Natural killer cell (primary cell): ENCODE measurements around the gene RPSA. TPM values are rescaled to one million over a fixed set of nuclear protein-coding genes. Genes with fewer than 3 reads are reported as not detected.

Experiments used
- ATAC-seq, 3 donors: fragments of 150-1000 bp in 2 of 3; fragments of 200-7000 bp in 1 of 3; cut with Tn5 transposase; 1 replicate in 1 of 3; 2 replicates in 2 of 3; pipeline ENCODE4 v1.10.0; 2021; ENCODE audit warnings: mild to moderate bottlenecking in 2 of 3, moderate library complexity in 2 of 3
- DNase-seq, 2 donors: peaks; one replicate each; pipeline versions ENCODE4 v3.0.0 to v3.0.0-alpha.2; 2013 to 2021; ENCODE audit warnings: mixed read lengths in 1 of 2
- H3K27ac ChIP-seq: one replicate; pipeline ENCODE4 v1.5.1; 2013; ENCODE audit warnings: mild to moderate bottlenecking, low read length
- H3K27me3 ChIP-seq: one replicate; pipeline ENCODE4 v1.6.1; 2013; ENCODE audit warnings: low read length; ENCODE audit not compliant: control insufficient read depth, insufficient read depth
- H3K36me3 ChIP-seq: one replicate; pipeline ENCODE4 v1.6.1; 2013; ENCODE audit warnings: low read length; ENCODE audit not compliant: control insufficient read depth, insufficient read depth
- H3K4me1 ChIP-seq: one replicate; pipeline ENCODE4 v1.6.1; 2013; ENCODE audit warnings: low read length; ENCODE audit not compliant: control insufficient read depth, insufficient read depth
- H3K4me3 ChIP-seq: one replicate; pipeline ENCODE4 v1.5.1; 2013; ENCODE audit warnings: low read length
- H3K9me3 ChIP-seq: one replicate; pipeline ENCODE4 v1.6.1; 2013; ENCODE audit warnings: low read length; ENCODE audit not compliant: control insufficient read depth, insufficient read depth
- H3K27ac Mint-ChIP-seq, 2 donors: one replicate each; pipeline ENCODE4 v1.8.0; 2022; ENCODE audit warnings: mild to moderate bottlenecking in 2 of 2, mixed read lengths in 2 of 2, moderate library complexity in 1 of 2
- H3K27me3 Mint-ChIP-seq, 2 donors: one replicate each; pipeline ENCODE4 v1.8.0; 2022; ENCODE audit warnings: low read depth in 2 of 2, mixed read lengths in 2 of 2
- H3K36me3 Mint-ChIP-seq: one replicate; pipeline ENCODE4 v1.8.0; 2022; ENCODE audit warnings: mixed read lengths
- H3K4me1 Mint-ChIP-seq, 2 donors: one replicate each; pipeline ENCODE4 v1.8.0; 2022; ENCODE audit warnings: mixed read lengths in 2 of 2
- H3K4me3 Mint-ChIP-seq: one replicate; pipeline ENCODE4 v1.8.0; 2022; ENCODE audit warnings: mild to moderate bottlenecking, moderate library complexity, mixed read lengths
- H3K9me3 Mint-ChIP-seq, 2 donors: one replicate each; pipeline ENCODE4 v1.8.0; 2022; ENCODE audit warnings: mixed read lengths in 2 of 2
- WGBS: methylation state at CpG from one replicate; pipeline ENCODE4 v1.1.7; 2013; ENCODE audit warnings: missing lambda C conversion rate; ENCODE audit not compliant: insufficient coverage; 5-methylcytosine and 5-hydroxymethylcytosine counted together
- intact Hi-C: fragments of 100-400 bp; cut with micrococcal nuclease; formaldehyde crosslinking; loops from one replicate; pipeline ENCODE4 v1.14.2; 2022
- total RNA-seq, 4 donors: library from RNA; stranded (reverse); fragments of 120-200 nt in 1 of 4; gene quantifications; one replicate each; pipeline versions ENCODE4 v1.2.3 to v1.2.4, GENCODE V29; 2013 to 2022
- TF ChIP-seq, protein P1 (sequence below): fragments of 200-600 bp; IDR thresholded peaks from one replicate; pipeline ENCODE4 v1.8.0; 2022; ENCODE audit warnings: antibody characterized with exemption

RPSA gene
- total RNA-seq, 3 donors from 2014 or later (not counting 1 experiment from before 2014, with no cell fraction given), result 737 to 921 (median 821) TPM

- no peaks in the 10 kb centered on the region for H3K36me3 ChIP-seq
- TF ChIP-seq, protein P1, sequence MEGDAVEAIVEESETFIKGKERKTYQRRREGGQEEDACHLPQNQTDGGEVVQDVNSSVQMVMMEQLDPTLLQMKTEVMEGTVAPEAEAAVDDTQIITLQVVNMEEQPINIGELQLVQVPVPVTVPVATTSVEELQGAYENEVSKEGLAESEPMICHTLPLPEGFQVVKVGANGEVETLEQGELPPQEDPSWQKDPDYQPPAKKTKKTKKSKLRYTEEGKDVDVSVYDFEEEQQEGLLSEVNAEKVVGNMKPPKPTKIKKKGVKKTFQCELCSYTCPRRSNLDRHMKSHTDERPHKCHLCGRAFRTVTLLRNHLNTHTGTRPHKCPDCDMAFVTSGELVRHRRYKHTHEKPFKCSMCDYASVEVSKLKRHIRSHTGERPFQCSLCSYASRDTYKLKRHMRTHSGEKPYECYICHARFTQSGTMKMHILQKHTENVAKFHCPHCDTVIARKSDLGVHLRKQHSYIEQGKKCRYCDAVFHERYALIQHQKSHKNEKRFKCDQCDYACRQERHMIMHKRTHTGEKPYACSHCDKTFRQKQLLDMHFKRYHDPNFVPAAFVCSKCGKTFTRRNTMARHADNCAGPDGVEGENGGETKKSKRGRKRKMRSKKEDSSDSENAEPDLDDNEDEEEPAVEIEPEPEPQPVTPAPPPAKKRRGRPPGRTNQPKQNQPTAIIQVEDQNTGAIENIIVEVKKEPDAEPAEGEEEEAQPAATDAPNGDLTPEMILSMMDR, result no peak
- no peaks in the 10 kb centered on the region for H3K9me3 ChIP-seq
- DNase-seq (no peak), ATAC-seq (no peak)
- intact Hi-C loops, result no loop called here
- no peak overlapping the region for H3K27ac ChIP-seq
- H3K9me3 Mint-ChIP-seq, result no peaks in the 10 kb centered on the region
- peaks cover 6 to 7% of the 10 kb centered on the region in 2 donors for H3K27me3 Mint-ChIP-seq
- no peaks in the 10 kb centered on the region for H3K27me3 ChIP-seq
- no peak overlapping the region for H3K4me3 Mint-ChIP-seq
- H3K4me1 ChIP-seq, result peaks cover 4% of the 10 kb centered on the region
- no peaks in the 10 kb centered on the region for H3K36me3 Mint-ChIP-seq
- 94% methylated on average over 2 of the region's 2 CpGs for WGBS
- H3K4me1 Mint-ChIP-seq, result peaks cover 0 to 7% of the 10 kb centered on the region in 2 donors
- H3K27ac Mint-ChIP-seq, result no peak overlapping the region
- H3K4me3 ChIP-seq, result no peak overlapping the region
Measured at GRCh38 chr3:39419742-39420315, 13.3 kb downstream of the RPSA start.

DNA sequence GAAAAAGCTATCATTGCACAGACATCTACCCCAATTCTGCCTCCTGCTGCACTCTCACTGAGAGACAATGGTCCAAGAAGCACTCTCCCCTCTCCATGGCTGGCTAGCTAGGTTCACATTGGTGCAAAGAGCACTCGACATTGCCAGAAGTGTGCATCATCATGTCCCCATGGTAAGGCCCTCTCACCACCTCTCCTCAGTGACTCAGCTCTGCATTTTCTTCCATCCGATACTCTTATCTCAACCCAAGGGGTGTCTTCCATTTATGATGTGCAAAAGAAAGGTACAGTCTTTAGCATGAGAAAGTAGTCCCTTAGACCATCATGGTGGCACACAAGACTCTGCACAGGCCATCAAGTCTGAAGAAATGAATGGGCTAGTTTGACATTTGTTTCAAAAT is 14.0 kb downstream of the RPSA start:
- DNase-seq (no peak), ATAC-seq (no peak)
- H3K27me3 Mint-ChIP-seq, result peaks cover 6 to 7% of the 10 kb centered on the region in 2 donors
- no peaks in the 10 kb centered on the region for H3K36me3 ChIP-seq
- intact Hi-C loops, result no loop called here
- peaks cover 0 to 7% of the 10 kb centered on the region in 2 donors for H3K4me1 Mint-ChIP-seq
- H3K4me3 ChIP-seq, result no peak overlapping the region
- H3K36me3 Mint-ChIP-seq, result no peaks in the 10 kb centered on the region
- H3K27me3 ChIP-seq, result no peaks in the 10 kb centered on the region
- H3K4me3 Mint-ChIP-seq, result no peak overlapping the region
- H3K9me3 ChIP-seq, result no peaks in the 10 kb centered on the region
- no peaks in the 10 kb centered on the region for H3K9me3 Mint-ChIP-seq
- WGBS, result 94% methylated on average over 2 of the region's 2 CpGs
- H3K4me1 ChIP-seq, result peaks cover 4% of the 10 kb centered on the region
- no peak overlapping the region for H3K27ac ChIP-seq
- TF ChIP-seq, protein P1, result no peak
- no peak overlapping the region for H3K27ac Mint-ChIP-seq

DNA sequence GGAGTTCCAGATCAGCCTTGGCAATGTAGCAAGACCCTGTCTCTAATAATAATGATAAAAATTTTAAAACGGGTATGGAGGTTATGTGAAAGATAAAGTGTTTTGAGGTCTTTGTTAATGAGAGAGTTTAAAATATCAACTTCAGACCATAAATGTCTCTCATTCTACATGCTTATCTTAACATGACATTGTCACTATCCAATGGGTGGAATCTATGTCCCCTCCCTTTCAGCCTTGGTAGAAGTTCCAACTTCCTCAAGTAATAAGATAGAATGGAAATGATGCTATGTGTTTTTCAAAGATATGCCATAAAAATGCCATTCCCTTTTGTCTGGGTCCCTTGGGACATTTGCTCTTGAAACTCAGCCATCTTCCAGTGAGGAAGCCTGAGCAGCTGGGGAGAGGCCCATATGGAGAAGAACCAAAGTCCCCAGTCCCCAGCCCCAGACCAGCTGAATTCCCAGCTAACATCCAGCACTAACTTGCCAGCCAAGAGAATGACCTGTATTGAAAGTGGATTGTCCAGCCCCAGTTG is 17.0 kb downstream of the RPSA start:
- H3K4me3 ChIP-seq, result no peak overlapping the region
- no peak for DNase-seq
- ATAC-seq, result no peak
- H3K27ac Mint-ChIP-seq, result no peak overlapping the region
- H3K4me1 ChIP-seq, result no peaks in the 10 kb centered on the region
- TF ChIP-seq, protein P1, result no peak
- H3K36me3 ChIP-seq, result no peaks in the 10 kb centered on the region
- H3K27ac ChIP-seq, result no peak overlapping the region
- intact Hi-C loops, result no loop called here
- H3K27me3 ChIP-seq, result peaks cover under 1% of the 10 kb centered on the region
- no CpG with 5 or more reads among the region's 1 CpG for WGBS
- no peaks in the 10 kb centered on the region for H3K9me3 ChIP-seq
- no peaks in the 10 kb centered on the region for H3K36me3 Mint-ChIP-seq
- H3K4me1 Mint-ChIP-seq, result no peaks in the 10 kb centered on the region
- H3K27me3 Mint-ChIP-seq, result peaks cover 3 to 6% of the 10 kb centered on the region in 2 donors
- H3K4me3 Mint-ChIP-seq, result no peak overlapping the region
- no peaks in the 10 kb centered on the region for H3K9me3 Mint-ChIP-seq

- intact Hi-C loops, result no loop called here
- TF ChIP-seq, protein P1, result no peak
- Histone ChIP-seq H3K27ac (no peak overlapping the region), H3K36me3 (no peaks in the 10 kb centered on the region), H3K27me3 (peaks cover 2% of the 10 kb centered on the region), H3K4me3 (no peak overlapping the region), H3K9me3 (no peaks in the 10 kb centered on the region), H3K4me1 (no peaks in the 10 kb centered on the region)
- Mint-ChIP-seq H3K27me3 (peaks cover under 1 to 9% of the 10 kb centered on the region in 2 donors), H3K4me3 (no peak overlapping the region), H3K4me1 (no peaks in the 10 kb centered on the region), H3K36me3 (no peaks in the 10 kb centered on the region), H3K9me3 (no peaks in the 10 kb centered on the region), H3K27ac (no peak overlapping the region)
- ATAC-seq, result no peak
- 0% methylated on average over 1 of the region's 1 CpG for WGBS
- no peak for DNase-seq
Measured at GRCh38 chr3:39426312-39426711, 19.8 kb downstream of the RPSA start.
